ENCODE measurements around the gene NFATC3.

The NFATC3 gene

DNA sequence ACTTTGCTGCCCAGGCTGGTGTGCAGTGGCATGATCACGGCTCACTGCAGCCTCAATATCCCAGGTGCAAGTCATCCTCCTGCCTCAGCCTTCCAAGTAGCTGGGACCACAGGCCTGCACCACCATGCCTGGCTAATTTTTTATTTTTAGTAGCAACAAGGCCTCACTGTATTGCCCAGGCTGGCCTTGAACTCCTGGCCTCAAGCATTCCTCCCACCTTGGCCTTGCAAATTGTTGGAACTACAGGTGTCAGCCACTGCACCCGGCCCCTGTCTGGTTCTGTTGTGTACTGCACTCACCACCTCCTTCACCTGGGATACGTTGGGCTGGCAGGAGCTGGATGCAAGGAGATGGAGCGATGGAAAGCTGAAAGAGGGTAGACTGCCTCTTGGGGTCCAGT, 168.6 kb downstream of the NFATC3 start:
- TF ChIP-seq, protein P1, sequence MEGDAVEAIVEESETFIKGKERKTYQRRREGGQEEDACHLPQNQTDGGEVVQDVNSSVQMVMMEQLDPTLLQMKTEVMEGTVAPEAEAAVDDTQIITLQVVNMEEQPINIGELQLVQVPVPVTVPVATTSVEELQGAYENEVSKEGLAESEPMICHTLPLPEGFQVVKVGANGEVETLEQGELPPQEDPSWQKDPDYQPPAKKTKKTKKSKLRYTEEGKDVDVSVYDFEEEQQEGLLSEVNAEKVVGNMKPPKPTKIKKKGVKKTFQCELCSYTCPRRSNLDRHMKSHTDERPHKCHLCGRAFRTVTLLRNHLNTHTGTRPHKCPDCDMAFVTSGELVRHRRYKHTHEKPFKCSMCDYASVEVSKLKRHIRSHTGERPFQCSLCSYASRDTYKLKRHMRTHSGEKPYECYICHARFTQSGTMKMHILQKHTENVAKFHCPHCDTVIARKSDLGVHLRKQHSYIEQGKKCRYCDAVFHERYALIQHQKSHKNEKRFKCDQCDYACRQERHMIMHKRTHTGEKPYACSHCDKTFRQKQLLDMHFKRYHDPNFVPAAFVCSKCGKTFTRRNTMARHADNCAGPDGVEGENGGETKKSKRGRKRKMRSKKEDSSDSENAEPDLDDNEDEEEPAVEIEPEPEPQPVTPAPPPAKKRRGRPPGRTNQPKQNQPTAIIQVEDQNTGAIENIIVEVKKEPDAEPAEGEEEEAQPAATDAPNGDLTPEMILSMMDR (IDR thresholded peaks at IDR 0.05; ENCODE audit: low read depth, low read length), result no peak
- DNase-seq (ENCODE audit: low read depth in 2 of 2), result no peak
- H3K4me3 ChIP-seq (replicated peaks in 1 of 2; ENCODE audit: low read depth in 2 of 2, low read length in 2 of 2), result no peak overlapping the region

DNA sequence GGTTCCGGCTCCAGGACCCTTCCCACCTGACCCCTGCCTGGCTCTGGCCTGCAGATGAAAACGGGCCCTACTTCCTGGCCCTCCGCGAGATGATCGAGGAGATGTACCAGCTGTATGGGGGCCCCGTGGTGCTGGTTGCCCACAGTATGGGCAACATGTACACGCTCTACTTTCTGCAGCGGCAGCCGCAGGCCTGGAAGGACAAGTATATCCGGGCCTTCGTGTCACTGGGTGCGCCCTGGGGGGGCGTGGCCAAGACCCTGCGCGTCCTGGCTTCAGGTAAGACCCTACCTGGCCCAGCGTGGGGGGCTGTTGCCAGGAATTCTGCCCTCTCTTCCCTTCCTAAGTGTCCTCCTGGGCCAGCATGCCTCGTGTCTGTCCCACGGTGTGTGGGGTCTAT, 170.5 kb downstream of the NFATC3 start:
- TF ChIP-seq, protein P1 (IDR thresholded peaks at IDR 0.05; ENCODE audit: low read depth, low read length), result no peak
- DNase-seq (ENCODE audit: low read depth in 2 of 2), result no peak

DNA sequence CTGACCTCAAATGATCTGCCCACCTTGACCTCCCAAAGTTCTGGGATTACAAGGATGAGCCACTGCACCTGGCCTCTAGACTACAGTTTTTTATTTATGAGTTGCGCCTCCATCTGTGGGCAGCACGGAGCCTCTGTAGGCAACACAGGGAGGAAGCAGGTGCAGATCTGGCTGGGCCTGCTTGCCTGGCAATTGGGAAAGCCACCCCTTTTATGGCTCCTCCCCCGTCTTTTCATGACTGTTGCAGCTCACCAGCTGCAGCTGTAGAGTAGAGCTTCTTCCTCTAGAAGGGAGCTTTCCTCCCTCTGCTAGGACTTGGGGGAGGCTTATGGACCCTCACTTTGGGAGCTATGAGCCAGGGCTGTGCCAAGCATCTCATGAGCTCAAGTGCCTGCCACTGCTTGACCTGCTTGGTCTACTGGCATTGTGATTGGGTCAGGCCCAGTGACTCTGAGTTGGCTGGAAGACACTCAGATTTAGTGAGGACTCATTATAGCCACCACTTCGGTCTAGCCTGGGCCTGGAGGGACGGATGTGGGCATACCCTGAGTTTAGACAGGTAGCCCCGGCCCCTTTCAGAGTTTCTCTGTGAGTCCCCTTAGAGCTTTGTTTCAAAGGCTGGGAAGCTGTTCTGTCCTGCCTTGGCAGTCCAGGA, 172.2 kb downstream of the NFATC3 start:
- H3K4me3 ChIP-seq (replicated peaks in 1 of 2; ENCODE audit: low read depth in 2 of 2, low read length in 2 of 2), result no peak overlapping the region
- TF ChIP-seq, protein P1 (IDR thresholded peaks at IDR 0.05; ENCODE audit: low read depth, low read length), result no peak
- peak in 1 of 2 donors; percentile 11 for DNase-seq (ENCODE audit: low read depth in 2 of 2)

More for the DNA sequence above, 170.5 kb downstream of the NFATC3 start:
- H3K4me3 ChIP-seq (replicated peaks in 1 of 2; ENCODE audit: low read depth in 2 of 2, low read length in 2 of 2), result no peak overlapping the region

DNA sequence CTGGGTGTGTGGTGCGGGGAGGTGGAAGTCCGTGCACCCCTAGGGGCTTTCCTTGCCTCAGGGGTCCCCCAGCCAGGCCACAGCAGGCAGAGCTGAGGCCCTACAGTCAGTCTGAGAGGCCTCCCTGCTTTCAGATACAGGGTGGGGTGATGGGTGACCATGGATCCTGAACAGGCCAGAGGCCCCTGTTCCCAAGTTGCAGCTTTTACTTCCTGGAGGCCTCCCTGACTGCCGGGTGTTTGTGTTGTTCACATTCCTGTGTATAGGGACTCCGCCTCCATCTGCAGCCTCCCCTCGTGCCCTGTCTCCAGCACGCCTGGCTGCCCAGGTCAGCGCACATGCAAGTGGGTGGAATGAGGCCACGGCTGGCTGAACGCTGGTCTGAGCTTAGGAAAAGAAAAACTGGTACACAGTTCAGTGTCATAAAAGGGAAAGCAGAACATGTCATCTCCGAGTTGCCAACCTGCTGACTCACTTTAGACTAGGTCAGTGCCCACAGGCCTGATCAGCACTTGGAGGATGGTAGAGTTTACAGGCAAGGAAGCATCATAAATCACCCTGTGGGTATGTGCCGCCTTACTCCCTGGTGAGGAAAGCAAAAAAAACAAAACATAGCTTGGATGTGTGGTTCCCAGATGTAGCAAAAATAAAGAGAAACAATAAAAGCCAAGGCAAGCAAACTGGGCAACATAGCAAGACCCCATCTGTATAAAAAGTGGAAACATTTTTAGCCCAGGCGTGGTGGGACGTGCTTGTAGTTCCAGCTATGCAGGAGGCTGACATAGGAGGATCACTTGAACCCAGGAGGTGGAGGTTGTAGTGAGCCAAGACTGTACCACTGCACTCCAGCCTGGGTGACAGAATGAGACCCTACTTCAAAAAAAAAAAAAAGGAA, 173.0 kb downstream of the NFATC3 start:
- TF ChIP-seq, protein P1 (IDR thresholded peaks at IDR 0.05; ENCODE audit: low read depth, low read length), result no peak
- peak; percentile 18 to 59 for DNase-seq (ENCODE audit: low read depth in 2 of 2)
- H3K4me3 ChIP-seq (replicated peaks in 1 of 2; ENCODE audit: low read depth in 2 of 2, low read length in 2 of 2), result no peak overlapping the region

DNA sequence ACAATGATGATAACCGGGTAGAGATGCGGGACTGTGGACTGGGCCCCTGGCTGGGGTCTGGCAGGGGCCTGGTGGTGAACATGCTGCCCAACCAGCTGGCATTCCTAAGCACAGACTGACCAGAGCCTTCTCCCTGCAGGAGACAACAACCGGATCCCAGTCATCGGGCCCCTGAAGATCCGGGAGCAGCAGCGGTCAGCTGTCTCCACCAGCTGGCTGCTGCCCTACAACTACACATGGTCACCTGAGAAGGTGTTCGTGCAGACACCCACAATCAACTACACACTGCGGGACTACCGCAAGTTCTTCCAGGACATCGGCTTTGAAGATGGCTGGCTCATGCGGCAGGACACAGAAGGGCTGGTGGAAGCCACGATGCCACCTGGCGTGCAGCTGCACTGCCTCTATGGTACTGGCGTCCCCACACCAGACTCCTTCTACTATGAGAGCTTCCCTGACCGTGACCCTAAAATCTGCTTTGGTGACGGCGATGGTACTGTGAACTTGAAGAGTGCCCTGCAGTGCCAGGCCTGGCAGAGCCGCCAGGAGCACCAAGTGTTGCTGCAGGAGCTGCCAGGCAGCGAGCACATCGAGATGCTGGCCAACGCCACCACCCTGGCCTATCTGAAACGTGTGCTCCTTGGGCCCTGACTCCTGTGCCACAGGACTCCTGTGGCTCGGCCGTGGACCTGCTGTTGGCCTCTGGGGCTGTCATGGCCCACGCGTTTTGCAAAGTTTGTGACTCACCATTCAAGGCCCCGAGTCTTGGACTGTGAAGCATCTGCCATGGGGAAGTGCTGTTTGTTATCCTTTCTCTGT, 174.0 kb downstream of the NFATC3 start:
- no peak overlapping the region for H3K4me3 ChIP-seq (replicated peaks in 1 of 2; ENCODE audit: low read depth in 2 of 2, low read length in 2 of 2)
- TF ChIP-seq, protein P1 (IDR thresholded peaks at IDR 0.05; ENCODE audit: low read depth, low read length), result no peak
- no peak for DNase-seq (ENCODE audit: low read depth in 2 of 2)

DNA sequence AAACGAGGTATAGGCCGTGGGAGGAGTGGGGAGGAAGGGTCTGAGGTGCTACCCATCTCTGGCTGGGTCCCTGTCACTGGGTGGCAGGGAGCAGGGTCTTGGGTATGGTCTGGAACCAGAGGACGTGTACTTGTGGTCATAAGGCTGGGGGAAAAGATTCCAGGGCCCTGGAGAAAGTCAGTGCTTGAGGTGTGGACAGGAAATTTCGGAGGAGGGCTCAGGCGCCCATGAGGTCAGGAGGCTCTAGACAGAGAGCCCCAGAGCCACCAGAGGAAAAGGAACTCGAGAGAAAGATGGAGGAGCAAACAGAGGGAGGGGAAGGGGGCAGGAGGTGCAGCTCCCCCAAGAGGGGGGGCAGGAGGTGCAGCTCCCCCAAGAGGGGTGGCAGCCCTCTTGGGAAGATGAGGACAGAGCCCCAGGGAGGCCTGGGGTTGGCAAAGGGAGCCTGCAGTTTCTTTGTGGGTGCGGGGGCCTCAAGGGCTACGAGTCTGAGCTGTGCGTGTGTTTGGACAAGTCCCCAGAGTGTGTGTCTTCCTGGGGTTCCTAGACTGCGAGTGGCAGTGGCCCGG, 178.5 kb downstream of the NFATC3 start:
- TF ChIP-seq, protein P1 (IDR thresholded peaks at IDR 0.05; ENCODE audit: low read depth, low read length), result no peak
- DNase-seq (ENCODE audit: low read depth in 2 of 2), result no peak
- peak overlapping the region; percentile 55 to 95 for H3K4me3 ChIP-seq (replicated peaks in 1 of 2; ENCODE audit: low read depth in 2 of 2, low read length in 2 of 2)
